Measurements from ENCODE around the gene MEIG1. TPM values are rescaled to one million over a fixed set of nuclear protein-coding genes. Genes with fewer than 3 reads are reported as not detected.
"Not testable (repeated sequence)": the region's sequence is repeated elsewhere in the genome, so short reads cannot be mapped to it uniquely, and the experiment has no call there.

Gene MEIG1
- total RNA-seq, 1 experiment from 2014 or later, result not detected

DNA sequence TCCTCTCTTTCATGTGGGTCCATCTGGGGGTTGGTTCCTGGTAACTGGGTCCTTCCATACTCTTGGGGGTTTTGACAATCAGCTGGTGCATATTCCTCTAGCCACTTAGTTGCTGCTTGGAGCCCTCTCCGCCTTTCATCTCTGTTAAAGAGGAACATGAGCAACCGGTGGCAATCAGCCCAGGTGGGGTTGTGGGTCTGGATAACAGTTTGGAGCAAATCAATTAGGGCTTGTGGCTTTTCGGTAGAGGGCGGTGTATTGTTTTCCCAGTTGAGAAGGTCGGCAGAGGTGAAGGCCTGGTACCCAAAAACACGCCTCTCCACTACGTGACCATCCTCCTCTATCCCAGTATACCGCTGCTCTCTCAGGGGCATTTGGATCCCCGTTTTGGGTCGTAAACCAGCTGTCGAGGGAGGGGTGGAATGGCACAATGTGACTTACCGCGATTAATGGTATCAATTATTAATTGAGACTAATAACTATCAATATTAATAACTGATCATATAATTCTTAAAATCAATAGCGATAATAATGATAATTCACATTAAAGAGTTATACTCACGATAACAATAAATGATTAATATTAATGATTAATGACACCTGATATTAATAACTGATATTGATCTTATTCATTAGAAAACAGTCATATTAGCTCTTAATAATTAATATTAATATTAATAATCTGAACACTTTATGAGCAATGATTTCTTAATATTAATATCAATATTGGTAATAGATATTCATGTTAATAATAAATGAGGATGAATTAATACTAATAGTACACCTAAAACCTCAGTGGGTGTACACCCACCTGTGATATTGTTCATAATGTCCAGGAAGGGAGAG is 15.2 kb downstream of the MEIG1 start:
- H3K27me3 ChIP-seq (replicated peaks); H3K9me3 ChIP-seq (replicated peaks); DNase-seq (ENCODE audit: low read depth in 1 of 2, low spot score in 2 of 2); H3K4me3 ChIP-seq; H3K4me1 ChIP-seq (replicated peaks); H3K27ac ChIP-seq; H3K36me3 ChIP-seq: not testable (repeated sequence)

DNA sequence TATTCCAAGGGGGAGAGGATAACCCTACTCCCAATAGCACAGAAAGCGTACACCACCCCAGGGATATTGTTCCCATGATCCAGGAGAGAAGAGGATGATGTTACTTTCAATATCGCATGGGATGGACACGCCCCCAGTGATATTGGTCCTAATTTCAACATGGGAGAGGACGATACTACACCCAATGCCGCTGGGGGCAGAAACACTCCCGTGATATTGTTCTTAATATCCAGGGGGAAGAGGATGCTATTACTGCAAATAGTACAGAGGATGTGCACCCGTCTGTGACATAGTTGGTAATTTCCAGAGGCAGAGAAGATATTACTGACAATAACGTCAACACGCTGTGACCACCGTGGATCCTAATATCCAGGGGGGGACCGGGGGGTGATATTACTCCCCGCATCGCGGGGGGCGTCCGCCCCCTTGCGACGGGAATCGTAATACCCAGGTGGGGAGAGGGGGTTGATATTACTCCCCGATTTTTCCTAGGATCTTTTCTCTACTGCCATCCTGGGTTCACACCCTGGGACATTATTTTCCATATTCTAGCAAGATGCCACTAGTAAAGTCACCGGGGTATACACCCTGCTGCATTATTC is 16.6 kb downstream of the MEIG1 start:
- Histone ChIP-seq H3K27ac (no peak overlapping the region), H3K4me1 (replicated peaks) (no peaks in the 10 kb centered on the region), H3K36me3 (no peaks in the 10 kb centered on the region), H3K4me3 (peak overlapping the region; percentile 15; the same call in 1 of the 2 replicates), H3K9me3 (replicated peaks) (no peaks in the 10 kb centered on the region), H3K27me3 (replicated peaks) (no peaks in the 10 kb centered on the region)
- DNase-seq (ENCODE audit: low read depth in 1 of 2, low spot score in 2 of 2), result peak in 1 of 2 experiments; percentile 21

DNA sequence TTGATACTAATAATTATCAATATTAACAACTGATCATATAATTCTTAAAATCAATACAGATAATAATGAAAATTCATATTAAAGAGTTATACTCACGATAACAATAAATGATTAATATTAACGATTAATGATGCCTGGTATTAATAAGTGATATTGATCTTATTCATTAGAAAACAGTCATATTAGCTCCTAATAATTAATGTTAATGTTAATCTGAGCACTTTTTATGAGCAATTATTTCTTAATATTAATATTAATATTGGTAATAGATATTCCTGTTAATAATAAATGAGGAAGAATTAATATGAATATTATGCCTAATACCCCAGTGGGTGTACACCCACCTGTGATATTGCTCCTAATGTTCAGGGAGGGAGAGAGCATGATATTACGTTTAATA is 23.6 kb downstream of the MEIG1 start:
- Histone ChIP-seq H3K4me1 (replicated peaks) (no peaks in the 10 kb centered on the region), H3K4me3 (no peak overlapping the region), H3K9me3 (replicated peaks) (no peaks in the 10 kb centered on the region), H3K27ac (no peak overlapping the region), H3K36me3 (no peaks in the 10 kb centered on the region), H3K27me3 (replicated peaks) (no peaks in the 10 kb centered on the region)
- no peak for DNase-seq (ENCODE audit: low read depth in 1 of 2, low spot score in 2 of 2)

DNA sequence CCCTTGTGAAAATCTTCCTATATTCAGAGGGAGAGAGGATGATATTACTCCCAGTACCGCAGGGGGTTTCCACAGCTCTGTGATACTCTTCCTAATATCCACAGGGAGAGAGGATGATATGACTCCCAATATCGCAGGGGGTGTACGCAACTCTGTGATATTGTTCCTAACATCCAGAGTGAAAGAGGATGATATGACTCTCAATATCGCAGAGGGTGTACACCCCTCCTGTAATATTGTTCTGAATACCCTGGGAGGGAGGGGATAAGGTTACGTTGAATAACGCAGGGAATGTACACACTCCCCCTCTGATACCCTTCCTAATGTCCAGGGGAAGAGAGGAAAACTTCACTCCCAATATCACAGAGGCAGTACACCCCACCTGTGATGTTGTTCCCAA is 30.4 kb downstream of the MEIG1 start:
- H3K27ac ChIP-seq; H3K4me3 ChIP-seq; DNase-seq (ENCODE audit: low read depth in 1 of 2, low spot score in 2 of 2); H3K9me3 ChIP-seq (replicated peaks); H3K27me3 ChIP-seq (replicated peaks); H3K4me1 ChIP-seq (replicated peaks); H3K36me3 ChIP-seq: not testable (repeated sequence)

DNA sequence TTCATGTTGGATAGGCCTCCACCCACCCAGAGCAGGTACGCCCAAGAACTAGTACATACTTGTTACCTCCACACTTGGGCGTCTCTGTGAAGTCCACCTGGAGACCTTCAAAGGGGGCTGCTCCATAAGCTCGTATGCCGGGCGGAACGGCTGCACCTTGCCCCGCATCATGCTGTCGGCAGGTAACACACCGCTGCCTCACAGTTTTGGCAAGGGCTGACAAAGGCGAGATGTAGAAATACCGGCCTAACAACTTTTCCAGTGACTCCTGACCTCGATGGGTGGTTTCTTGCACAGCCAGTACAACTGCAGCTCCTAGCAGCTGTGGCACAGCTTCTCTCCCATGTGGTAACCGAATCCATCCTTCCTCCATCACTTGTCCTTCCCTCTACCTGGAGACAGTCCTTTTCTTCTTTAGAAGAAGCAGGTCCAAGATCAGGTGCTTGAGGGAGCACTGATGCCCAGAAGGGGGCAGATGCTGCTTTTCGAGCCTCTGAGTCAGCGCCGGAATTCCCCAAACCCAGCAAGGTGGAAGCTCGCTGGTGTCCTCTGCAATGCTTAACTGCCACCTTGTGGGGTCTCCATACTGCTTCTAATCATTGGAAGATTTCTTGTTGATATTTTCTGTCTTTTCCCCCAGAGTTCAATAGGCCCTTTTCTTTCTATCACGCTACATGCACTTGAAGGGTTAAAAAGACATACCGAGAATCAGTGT is 32.0 kb downstream of the MEIG1 start:
- not testable (repeated sequence) for H3K4me1 ChIP-seq (replicated peaks); H3K36me3 ChIP-seq; H3K27me3 ChIP-seq (replicated peaks); H3K9me3 ChIP-seq (replicated peaks); H3K27ac ChIP-seq; H3K4me3 ChIP-seq
- DNase-seq (ENCODE audit: low read depth in 1 of 2, low spot score in 2 of 2), result peak; percentile 21 to 69

DNA sequence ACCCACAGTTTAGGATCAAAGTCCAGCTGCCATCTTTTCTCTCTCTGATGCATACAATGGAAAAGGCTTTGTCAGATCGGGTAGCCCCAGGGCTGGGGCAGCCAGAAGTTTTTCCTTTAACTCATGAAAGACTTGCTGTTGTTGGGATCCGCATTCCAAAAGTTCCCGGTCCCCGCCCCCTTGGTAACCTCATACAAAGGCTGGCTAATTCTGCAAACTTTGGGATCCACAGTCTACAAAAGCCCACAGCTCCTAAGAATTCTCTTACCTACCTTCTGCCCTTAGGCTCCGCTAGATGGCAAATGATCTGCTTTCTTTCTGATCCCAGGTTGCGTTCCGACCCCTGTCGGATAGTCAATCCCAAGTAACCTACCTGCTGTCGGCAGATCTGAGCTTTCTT is 33.1 kb downstream of the MEIG1 start:
- not testable (repeated sequence) for H3K4me3 ChIP-seq; H3K27me3 ChIP-seq (replicated peaks); H3K27ac ChIP-seq; DNase-seq (ENCODE audit: low read depth in 1 of 2, low spot score in 2 of 2); H3K36me3 ChIP-seq; H3K4me1 ChIP-seq (replicated peaks); H3K9me3 ChIP-seq (replicated peaks)

DNA sequence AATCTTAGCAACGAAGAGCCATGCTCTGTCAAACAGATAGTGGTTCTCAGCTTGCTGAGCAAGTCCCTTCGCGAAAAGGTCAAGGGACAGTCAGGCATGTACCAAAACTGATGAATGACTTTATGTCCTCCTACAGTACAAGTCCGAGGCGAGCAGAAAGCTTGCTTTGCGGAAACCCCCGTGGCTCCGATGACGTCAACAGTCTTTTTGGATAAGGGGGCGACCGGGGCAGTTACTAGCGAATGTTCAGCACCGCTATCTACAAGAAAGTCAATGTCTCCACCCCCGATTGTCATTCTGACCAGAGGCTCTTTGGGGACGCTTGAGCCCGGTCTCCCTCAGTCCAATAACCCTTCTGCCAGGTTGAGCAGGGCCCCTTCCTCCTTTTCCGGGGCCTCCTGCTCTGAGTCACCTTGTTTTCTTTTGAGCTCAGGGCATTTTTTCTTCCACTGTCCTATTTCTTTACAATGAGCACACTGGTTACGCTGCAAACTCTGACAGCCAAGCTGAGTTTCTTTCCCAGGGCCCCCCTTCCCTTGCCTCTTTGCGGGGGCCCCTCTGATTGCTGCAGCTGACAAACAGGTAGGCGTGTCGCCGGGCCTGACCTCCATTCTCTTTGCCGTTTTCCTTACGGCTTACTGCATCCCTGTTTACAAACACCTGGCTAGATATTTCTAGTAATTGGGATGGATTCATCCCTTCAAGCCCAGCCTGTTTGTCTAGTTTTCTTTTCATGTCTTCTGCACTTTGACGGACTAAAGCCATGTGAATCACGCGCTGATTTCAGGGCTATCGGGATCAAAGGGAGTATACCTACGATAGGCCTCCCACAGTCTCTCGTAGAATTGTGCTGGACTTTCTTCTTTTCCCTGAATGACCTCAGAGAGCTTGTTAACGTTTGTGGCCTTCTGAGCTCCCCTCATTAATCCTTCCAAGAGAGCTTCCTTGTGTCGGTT is 34.6 kb downstream of the MEIG1 start:
- H3K4me1 ChIP-seq (replicated peaks); H3K27me3 ChIP-seq (replicated peaks); H3K36me3 ChIP-seq; H3K27ac ChIP-seq; H3K9me3 ChIP-seq (replicated peaks); H3K4me3 ChIP-seq; DNase-seq (ENCODE audit: low read depth in 1 of 2, low spot score in 2 of 2): not testable (repeated sequence)

DNA sequence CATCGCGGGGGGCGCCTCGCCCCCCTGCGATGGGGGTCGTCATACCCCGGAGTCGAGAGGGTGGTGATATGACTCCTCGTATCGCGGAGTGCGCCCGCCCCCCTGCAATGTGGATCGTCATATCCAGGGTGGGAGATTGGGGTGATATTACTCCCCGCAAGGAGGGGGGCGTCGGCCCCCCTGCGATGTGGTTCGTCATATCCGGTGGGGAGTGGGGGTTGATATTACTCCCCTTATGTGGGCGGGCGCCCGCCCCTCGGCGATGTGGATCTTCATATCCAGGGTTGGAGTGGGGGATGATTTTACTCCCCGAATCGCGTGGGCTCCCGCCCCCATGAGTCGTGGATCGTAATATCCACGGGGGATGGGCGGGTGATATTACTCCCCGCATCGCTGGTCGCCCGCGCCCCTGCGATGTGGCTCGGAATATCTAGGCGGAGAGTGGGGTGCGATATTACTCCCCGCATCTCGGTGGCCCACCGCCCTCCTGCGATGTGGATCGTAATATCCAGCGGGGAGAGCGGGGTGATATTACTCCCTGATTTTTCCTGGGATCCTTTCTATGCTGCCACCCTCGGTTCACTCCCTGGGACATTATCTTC is 36.9 kb downstream of the MEIG1 start:
- Histone ChIP-seq H3K9me3 (replicated peaks) (no peaks in the 10 kb centered on the region), H3K36me3 (no peaks in the 10 kb centered on the region), H3K4me1 (replicated peaks) (no peaks in the 10 kb centered on the region), H3K27me3 (replicated peaks) (no peaks in the 10 kb centered on the region), H3K4me3 (no peak overlapping the region), H3K27ac (no peak overlapping the region)
- DNase-seq (ENCODE audit: low read depth in 1 of 2, low spot score in 2 of 2), result no peak

DNA sequence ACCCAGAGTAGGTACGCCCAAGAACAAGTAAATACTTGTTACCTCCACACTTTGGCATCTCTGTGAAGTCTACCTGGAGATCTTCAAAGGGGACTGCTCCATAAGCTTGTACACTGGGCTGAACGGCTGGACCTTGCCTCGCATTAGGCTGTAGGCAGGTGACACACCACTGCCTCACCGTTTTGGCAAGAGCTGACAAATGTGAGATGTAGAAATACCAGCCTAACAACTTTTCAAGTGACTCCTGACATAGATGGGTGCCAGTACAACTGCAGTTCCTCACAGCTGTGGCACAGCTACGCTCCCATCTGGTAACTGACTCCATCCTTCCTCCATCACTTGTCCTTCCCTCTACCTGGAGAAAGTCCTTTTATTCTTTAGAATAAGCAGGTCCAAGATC is 54.3 kb downstream of the MEIG1 start:
- not testable (repeated sequence) for DNase-seq (ENCODE audit: low read depth in 1 of 2, low spot score in 2 of 2); H3K9me3 ChIP-seq (replicated peaks); H3K4me3 ChIP-seq; H3K36me3 ChIP-seq; H3K27me3 ChIP-seq (replicated peaks); H3K4me1 ChIP-seq (replicated peaks); H3K27ac ChIP-seq

DNA sequence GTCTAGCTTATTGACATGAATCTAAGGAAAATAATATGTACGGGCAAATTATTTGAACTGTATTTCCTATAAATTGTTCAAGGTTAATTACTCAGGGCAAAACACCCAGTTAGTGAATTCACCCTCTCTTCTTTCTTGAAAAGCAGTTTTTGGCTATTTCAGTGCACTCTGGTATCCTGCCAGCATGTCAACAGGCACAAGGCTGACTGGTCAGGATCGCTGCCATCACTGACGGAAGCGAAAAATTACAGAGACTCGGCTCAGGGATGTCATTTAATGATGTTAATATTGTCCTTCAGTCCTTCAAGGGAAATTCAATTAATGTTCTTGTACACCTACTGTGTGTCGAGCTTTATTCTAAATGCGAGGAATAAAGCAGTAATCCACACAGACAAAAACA is 56.3 kb downstream of the MEIG1 start:
- DNase-seq (ENCODE audit: low read depth in 1 of 2, low spot score in 2 of 2), result no peak
- no peak overlapping the region for H3K4me3 ChIP-seq
- H3K36me3 ChIP-seq, result no peaks in the 10 kb centered on the region

DNA sequence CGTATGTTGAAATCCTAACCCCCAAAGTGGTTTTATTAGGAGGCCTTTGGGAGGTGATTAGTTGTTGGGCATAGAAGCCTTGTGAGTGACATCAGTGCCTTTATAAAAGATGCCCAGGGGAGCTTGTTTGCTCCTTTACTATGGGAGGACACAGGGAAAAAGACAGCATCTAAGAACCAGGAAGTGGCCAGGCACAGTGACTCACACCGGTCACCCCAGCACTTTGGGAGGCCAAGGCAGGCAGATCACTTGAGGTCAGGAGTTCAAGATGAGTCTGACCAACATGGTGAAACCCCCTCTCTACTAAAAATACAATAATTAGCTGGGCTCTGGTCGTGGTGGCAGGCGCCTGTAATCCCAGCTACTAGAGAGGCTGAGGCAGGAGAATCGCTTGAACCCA is 61.8 kb downstream of the MEIG1 start:
- H3K27ac ChIP-seq; H3K9me3 ChIP-seq (replicated peaks); H3K36me3 ChIP-seq; H3K4me3 ChIP-seq; H3K4me1 ChIP-seq (replicated peaks); H3K27me3 ChIP-seq (replicated peaks): not testable (repeated sequence)
- DNase-seq (ENCODE audit: low read depth in 1 of 2, low spot score in 2 of 2), result peak; percentile 44 to 58

More for the DNA sequence above, 56.3 kb downstream of the MEIG1 start:
- no peak overlapping the region for H3K27ac ChIP-seq
- peaks cover 9% of the 10 kb centered on the region for H3K4me1 ChIP-seq (replicated peaks)
- no peaks in the 10 kb centered on the region for H3K27me3 ChIP-seq (replicated peaks)
- H3K9me3 ChIP-seq (replicated peaks), result no peaks in the 10 kb centered on the region
